Fibroblast of skin of left biceps (primary cell): ENCODE data around the gene PTH1R.
A peak's percentile ranks its signal among the peaks of the same experiment; 100 is the strongest.
"Not testable (repeated sequence)": the region's sequence is repeated elsewhere in the genome, so short reads cannot be mapped to it uniquely, and the experiment has no call there.

ENCODE experiments used
- DNase-seq, 2 experiments: peaks; one replicate each; pipeline ENCODE4 v3.0.0-alpha.2; 2013; ENCODE audit warnings: low read depth in 2 of 2

Gene PTH1R

DNA sequence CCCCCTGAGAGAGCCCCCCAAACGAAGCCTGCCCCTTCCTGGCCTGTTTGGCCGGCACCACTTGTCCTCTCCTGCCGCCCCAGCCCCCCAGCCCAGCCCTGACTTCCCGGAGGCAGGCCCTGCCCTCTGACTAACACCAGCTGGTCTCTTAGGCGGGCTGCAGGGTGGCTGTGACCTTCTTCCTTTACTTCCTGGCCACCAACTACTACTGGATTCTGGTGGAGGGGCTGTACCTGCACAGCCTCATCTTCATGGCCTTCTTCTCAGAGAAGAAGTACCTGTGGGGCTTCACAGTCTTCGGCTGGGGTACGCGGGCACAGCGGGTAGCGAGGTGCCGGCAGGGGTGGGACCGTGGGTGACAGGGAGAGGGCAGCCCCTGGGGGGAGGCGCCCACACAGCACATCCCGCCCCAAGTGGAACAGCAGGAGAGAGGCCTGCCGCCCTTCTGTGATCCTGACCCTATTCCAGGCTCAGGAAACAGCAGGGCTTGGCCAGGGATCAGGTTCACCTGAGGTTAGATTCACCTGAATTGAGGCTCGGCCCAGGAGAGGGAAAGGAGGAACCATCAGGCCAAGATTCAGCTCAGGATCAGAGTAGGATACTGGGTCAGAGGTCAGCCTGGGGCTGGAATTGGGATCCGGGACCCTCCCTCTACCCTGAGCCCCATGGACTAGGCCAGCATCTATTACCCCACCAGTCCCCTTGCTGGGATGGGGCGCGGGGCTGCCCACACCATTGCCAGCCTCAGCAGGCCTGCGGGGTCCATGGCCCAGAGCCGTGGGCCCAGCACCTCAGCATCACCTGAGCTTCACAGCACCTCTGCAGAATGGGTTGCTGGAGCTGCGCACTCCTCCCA lies 21.9 kb downstream of the PTH1R start:
- DNase-seq = no peak

GRCh38 chr3:46900007-46900292 lies 22.4 kb downstream of the PTH1R start:
- DNase-seq = no peak

DNA sequence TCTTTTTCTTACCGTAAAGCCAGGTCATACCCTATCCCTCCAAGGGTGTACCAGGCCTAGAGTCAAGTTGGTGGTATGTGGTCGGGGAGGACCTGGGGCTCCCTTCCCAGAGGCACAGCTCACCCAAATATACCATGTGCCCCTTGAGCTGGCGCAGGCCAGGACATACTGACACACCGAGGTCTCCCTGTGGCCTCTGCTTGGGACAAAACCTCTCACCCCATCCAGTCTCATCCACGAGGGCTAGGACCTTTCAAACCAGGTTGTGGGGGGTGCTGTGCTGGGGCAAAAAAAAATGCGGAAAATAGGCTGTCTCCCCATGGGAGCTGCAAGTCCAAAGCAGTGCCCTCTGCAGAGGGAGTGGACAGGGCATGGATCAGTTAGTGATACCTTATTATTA lies 22.8 kb downstream of the PTH1R start:
- no peak for DNase-seq

DNA sequence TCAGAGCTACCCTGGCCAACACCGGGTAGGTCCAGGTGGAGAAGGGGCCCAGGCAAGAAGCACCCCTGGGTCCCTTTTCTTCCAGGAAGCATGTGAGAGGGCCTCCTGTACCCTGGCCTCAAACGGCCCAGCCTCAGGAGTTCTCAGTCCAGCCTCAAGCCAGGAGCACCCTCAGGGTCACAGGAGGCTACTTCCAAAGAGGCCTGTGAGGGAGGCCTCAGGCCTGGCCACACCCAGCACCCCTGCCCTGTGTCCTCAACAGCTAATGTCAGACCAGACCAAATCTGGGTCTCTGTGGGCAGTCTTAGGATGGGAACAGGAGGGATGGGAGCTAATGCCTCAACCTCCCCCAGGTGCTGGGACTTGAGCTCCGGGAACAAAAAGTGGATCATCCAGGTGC lies 23.5 kb downstream of the PTH1R start:
- no peak for DNase-seq

DNA sequence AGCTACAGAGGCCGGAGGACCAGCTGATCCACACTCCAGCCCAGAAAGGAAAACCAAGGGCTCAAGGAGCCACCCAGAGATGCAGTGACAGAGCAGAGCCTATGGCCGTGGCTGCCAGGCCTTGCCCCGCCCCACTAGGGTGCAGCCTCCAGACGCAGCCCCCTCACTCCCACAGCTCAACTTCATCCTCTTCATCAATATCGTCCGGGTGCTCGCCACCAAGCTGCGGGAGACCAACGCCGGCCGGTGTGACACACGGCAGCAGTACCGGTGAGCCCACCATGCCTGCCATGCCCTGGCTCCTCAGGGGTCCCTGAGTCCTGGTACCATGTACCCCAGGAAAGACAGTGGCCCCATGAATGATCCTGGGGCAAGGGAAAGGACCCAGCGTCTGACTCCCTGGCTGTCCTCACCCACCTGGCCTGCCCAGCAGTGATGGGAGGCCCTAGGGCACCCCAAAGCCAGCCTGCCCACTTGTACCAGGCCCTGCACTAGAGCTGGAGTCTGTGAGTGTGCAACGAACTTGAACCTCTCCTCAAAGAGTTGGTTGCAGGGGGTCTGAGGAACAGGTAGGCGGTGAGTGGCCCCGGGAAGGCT lies 24.2 kb downstream of the PTH1R start:
- DNase-seq = no peak

DNA sequence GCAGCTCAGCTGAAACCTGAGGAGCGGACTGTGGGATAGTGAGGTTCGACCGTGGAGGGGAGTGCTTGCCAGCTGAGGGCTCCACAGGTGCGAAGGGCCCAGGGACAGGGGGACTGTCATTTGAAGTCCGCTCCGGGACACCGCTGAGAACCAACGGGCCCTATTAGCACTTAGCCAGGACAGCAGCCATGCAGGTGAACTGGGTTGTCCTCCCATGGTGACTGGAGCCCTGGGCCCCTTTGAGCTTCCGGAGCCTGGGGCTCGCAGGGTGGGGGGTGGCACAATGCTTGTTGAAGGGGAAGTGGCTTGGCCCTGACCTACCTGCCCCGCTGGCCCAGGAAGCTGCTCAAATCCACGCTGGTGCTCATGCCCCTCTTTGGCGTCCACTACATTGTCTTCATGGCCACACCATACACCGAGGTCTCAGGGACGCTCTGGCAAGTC lies 24.7 kb downstream of the PTH1R start:
- DNase-seq = no peak

- DNase-seq = no peak
Measured at GRCh38 chr3:46903341-46904302, 26.1 kb downstream of the PTH1R start.

- DNase-seq = no peak
Measured at GRCh38 chr3:46904303-46905212, 27.0 kb downstream of the PTH1R start.

DNA sequence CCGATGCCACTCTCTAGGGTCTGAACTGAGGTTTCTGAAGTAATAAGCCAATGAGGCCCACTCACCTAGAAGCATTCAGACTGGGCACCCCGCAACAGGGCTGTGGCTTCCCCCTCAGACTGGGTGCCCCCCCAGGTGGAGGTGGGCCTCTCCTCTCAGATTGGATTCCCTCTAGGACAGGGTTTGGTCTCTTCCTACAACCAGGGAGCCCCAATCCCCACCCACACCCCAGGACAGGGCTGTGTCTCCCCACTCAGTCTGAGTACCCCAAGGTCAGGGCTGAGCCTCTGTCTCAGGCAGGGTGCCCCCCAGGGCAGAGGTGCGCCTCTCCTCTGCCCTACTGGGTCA lies 27.7 kb downstream of the PTH1R start:
- DNase-seq = no peak

DNA sequence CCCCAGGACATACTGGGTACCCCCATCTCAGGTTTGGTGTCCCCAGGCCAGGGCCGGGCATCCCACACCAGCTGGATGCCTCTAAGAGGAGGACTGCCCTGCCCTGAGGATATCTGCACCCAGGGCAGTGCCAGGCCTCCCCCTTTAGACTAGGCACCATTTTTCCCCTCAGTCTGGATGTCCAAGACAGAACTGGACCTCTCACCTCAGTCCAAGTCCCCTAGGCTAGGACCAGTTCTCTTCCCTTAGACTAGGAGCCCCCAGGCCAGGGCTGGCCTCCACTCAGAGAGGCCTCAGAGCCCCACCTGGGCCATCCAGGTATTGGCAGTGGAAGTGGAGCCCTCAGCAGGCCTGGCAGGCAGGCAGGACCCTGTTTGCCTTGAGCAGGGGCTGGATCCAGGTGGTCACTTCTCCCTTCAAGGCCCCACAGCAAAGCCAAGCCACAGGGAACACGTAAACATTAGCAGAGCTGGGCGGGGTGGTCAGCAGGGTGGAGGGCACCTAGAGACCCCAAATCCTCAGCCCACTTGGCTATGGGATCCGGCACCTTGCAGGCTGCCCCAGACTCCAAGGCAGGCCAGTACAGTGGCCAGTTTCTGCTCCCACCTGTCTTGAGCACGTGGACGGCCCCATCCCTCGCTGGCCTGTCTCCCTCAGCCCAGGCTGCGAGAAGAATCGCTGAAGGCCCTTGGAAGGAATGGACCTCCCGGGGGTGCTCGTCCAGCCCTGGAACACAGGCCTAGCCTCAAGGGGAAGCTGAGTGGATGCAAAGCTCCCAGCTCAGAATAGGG lies 28.3 kb downstream of the PTH1R start:
- DNase-seq = no peak

DNA sequence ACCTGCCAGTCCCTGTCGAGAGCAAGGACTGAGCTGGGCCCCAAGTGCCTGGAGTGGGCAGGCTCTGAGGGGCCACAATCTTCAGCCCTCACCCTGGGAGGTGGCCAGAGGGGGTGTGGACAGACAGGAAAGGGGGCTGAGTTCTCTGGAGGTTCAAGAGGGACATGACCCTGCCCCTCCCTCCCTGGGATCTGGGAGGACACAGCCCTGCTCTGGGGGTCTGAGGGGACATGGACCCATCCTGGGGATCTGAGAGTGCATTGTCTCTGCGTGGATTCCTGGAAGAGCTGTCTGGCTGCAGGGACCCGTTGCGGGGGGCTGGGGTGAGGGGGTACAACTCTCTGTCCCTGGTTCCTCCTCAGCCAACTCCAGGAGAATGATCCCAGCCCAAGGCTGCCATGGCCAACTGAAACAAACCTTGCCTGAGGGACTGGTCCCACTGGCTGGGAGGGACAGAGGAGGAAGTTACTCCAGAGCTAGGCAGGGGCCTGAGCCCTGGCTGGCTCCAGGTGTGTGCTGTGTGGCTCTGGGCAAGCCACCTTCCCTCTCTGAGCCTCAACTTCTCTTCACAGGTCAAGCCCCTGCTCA lies 29.0 kb downstream of the PTH1R start:
- DNase-seq = no peak

- no peak for DNase-seq
Measured at GRCh38 chr3:46907271-46907670, 29.8 kb downstream of the PTH1R start.

- DNase-seq = no peak
Measured at GRCh38 chr3:46907960-46908293, 30.4 kb downstream of the PTH1R start.

DNA sequence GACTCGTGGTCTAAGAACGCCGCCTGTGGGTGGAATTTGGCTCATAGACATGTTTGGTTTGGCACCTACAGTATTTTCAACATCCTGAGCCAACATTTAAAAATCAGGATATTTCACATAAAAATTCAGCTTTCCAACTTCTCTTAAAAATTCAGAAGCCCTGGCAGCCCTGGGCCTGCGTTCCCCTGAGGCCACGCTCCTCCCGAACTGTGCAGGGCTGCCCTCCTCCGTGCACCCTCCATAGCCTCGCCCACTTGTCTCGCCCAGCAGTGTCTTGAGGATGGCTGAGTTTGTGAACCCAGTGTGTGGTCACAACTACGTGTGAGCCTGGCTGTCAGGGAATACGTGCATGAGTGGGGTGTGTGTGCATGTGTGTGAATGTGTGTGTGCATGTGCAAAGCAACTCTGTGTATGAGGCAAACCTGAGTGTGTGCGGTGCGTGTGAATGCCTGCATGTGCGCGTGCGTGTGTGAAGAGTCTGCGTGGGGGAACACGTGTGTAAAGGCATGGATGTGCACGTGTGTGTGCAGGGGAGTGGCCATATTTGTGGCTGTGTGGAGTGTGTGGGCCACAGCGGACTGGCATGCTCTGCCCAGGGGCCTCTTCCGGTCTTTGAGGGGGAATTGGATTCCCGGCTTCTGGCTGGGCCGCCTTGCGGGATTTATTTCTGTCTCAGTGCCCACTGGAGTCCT lies 30.9 kb downstream of the PTH1R start:
- peak in 1 of 2 experiments; percentile 31 for DNase-seq

DNA sequence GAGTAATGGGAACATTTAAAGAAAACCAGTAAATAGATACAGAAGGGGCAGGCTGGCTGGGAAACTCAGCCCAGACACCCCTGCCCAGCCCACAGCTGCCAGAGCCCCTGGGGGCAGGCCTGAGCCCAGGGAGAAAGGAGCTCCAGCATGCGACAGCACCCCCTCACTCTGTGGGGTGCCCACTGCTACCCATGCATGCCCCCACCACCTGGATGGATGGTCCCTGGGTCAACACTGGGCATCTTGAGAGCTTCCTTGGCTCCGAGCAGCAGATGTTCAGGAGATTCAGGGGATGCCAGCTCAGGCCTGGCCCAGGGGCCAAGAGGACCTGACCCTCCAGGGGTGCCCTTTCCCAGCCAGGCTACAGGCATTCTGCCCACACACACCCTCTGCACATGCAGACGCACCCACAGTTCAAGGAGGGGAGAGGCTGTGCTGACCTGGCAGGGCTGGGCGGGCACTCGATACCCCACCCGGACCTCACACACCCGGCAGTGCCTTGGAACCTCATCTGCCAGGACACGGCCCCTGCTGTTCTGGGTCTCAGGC lies 31.5 kb downstream of the PTH1R start:
- DNase-seq = no peak

GRCh38 chr3:46909535-46910161 lies 32.1 kb downstream of the PTH1R start:
- DNase-seq = peak; percentile 58

DNA sequence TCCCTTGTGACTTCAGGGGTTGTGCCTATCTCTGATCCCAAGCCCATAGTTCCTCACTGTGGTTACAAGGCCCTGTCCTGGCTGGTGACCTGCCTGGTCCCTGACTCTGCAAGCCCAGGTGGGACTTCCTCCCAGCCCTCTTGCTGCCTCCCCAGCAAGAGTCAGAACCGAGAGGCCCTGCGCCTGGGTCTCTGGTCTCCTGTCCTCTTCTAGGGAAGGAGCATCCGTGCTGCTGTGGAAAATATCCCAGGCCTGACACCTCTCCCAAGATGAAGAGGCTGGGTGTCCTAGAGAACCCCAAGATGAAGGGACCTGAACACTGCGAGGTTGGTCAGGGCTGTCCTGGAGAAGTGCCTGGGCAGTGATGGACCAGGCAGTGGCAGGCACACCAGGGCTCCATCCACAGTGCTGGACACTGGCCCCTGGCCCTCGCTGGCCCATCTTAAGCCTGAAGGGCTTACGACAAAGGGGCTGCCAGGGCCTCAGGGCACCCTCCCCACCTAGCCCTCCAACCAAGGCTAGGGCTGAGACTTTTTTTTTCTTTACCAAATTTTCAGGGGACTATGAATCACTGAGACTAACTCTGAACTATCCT lies 32.7 kb downstream of the PTH1R start:
- DNase-seq = no peak

GRCh38 chr3:46910914-46911313 lies 33.4 kb downstream of the PTH1R start:
- not testable (repeated sequence) for DNase-seq

- DNase-seq = no peak
Measured at GRCh38 chr3:46912986-46913385, 35.5 kb downstream of the PTH1R start.
